ENCODE data around the gene BAZ1A. TPM values are rescaled to one million over a fixed set of nuclear protein-coding genes. Genes with fewer than 3 reads are reported as not detected.

Gene BAZ1A
- total and polyA plus RNA-seq, 7 experiments from 2014 or later: 10.3 to 62.5 (median 49.8) TPM

DNA sequence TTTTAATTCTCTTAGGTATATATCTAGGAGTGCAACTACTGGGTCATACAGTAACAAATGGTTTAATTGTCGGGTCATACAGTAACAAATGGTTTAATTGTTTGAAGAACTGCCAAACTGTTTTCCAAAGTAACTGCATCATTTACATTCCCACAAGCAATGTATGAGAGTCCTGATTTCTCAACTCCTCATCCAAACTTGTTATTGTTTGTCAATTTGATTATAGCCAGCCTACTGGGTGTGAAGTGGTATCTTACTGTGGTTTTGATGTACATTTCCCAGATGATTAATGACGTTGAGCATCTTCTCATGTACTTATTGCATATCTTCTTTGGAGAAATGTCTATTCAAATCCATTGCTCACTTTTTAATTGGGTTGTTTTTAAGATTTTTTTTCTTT lies 93.1 kb downstream of the BAZ1A start:
- ChIA-PET CTCF (no interaction called here), POLR2A (no interaction called here)
- ATAC-seq (no peak), DNase-seq (no peak)
- no peaks in the 10 kb centered on the region for H3K9me3 ChIP-seq (ENCODE audit: control insufficient read depth in 2 of 3, low read length in 3 of 3)
- intact Hi-C loops (cut with micrococcal nuclease): no loop called here
- Mint-ChIP-seq H3K27me3 (no peaks in the 10 kb centered on the region), H3K4me1 (peaks cover 0 to 10% (median 5%) of the 10 kb centered on the region in 7 donors), H3K36me3 (peaks cover 10 to 49% (median 33%) of the 10 kb centered on the region in 5 donors), H3K27ac (peak overlapping the region in 1 of 9 donors; percentile 32), H3K9me3 (peaks cover 0 to 2% (median 0%) of the 10 kb centered on the region in 11 donors), H3K4me3 (no peak overlapping the region)
- H3K27ac ChIP-seq (ENCODE audit: low read depth, low read length): no peak overlapping the region
- H3K27me3 ChIP-seq (ENCODE audit: control insufficient read depth in 2 of 2, insufficient read depth in 2 of 2, low read length in 2 of 2): no peaks in the 10 kb centered on the region
- no peak overlapping the region for H3K4me3 ChIP-seq (ENCODE audit: low read length)
- H3K4me1 ChIP-seq (ENCODE audit: control insufficient read depth in 2 of 2, insufficient read depth in 2 of 2, low read length in 2 of 2): no peaks in the 10 kb centered on the region
- H3K36me3 ChIP-seq (ENCODE audit: control insufficient read depth in 2 of 3, insufficient read depth in 3 of 3, low read length in 3 of 3): peaks cover 0 to 48% (median 7%) of the 10 kb centered on the region in 3 experiments

DNA sequence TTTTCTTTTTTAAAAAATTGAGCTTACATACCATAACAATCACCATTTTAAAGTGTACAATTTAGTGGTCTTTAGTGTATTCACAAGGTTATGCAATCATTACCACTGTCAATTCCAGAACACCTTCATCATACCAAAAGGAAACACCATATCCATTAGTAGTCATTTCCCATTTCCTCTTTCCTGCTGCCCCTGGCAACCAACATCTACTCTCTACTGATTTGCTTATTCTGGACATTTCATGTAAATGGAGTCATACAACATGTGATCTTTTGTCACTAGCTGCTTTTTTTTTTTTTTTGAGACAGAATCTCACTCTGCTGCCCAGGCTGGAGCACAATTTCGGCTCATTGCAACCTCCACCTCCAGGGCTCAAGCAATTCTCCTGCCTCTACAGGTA lies 93.9 kb downstream of the BAZ1A start:
- H3K36me3 ChIP-seq (ENCODE audit: control insufficient read depth in 2 of 3, insufficient read depth in 3 of 3, low read length in 3 of 3): peaks cover 0 to 49% (median 7%) of the 10 kb centered on the region in 3 experiments
- no peak overlapping the region for H3K27ac ChIP-seq (ENCODE audit: low read depth, low read length)
- H3K9me3 ChIP-seq (ENCODE audit: control insufficient read depth in 2 of 3, low read length in 3 of 3): no peaks in the 10 kb centered on the region
- no peaks in the 10 kb centered on the region for H3K27me3 Mint-ChIP-seq
- ChIA-PET CTCF (no interaction called here), POLR2A (no interaction called here)
- H3K4me1 ChIP-seq (ENCODE audit: control insufficient read depth in 2 of 2, insufficient read depth in 2 of 2, low read length in 2 of 2): no peaks in the 10 kb centered on the region
- peaks cover 0 to 2% (median 0%) of the 10 kb centered on the region in 11 donors for H3K9me3 Mint-ChIP-seq
- intact Hi-C loops (cut with micrococcal nuclease): no loop called here
- H3K4me3 ChIP-seq (ENCODE audit: low read length): no peak overlapping the region
- peak overlapping the region in 2 of 9 donors; percentile 22 to 49 for H3K27ac Mint-ChIP-seq
- H3K4me1 Mint-ChIP-seq: peaks cover 0 to 10% (median 5%) of the 10 kb centered on the region in 7 donors
- H3K27me3 ChIP-seq (ENCODE audit: control insufficient read depth in 2 of 2, insufficient read depth in 2 of 2, low read length in 2 of 2): no peaks in the 10 kb centered on the region
- H3K4me3 Mint-ChIP-seq: no peak overlapping the region
- ATAC-seq: peak; percentile 16
- H3K36me3 Mint-ChIP-seq: peaks cover 10 to 52% (median 36%) of the 10 kb centered on the region in 5 donors
- no peak for DNase-seq

DNA sequence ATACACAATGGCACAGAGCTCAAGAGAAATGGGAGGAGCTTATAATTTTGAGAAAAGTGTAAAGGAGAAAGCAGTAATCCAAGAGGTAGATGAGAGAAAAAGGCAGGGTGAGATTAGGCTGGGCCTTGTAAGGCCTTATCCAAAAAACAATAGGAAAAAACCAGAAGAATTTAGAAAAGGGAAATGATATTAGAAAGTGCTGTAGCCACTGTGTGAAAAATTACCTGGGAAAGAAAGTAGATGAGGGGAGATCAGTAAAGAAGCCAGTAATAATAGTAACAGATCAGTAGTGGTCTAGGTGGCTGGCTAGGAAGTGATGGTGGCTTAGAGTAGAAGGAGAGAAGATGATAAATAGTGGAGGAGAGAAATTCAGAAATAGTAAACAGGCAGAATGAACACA lies 94.5 kb downstream of the BAZ1A start:
- intact Hi-C loops (cut with micrococcal nuclease): no loop called here
- DNase-seq (no peak), ATAC-seq (no peak)
- no peak overlapping the region for H3K4me3 Mint-ChIP-seq
- H3K9me3 Mint-ChIP-seq: peaks cover 0 to 2% (median 0%) of the 10 kb centered on the region in 11 donors
- peaks cover 10 to 57% (median 38%) of the 10 kb centered on the region in 5 donors for H3K36me3 Mint-ChIP-seq
- CTCF ChIA-PET: no interaction called here
- POLR2A ChIA-PET: interaction anchor here (0.6 kb wide), 1 partner anchor 325 kb away, joined by 3 read pairs; no protein-coding TSS in a partner anchor
- peaks cover 0 to 9% (median 5%) of the 10 kb centered on the region in 7 donors for H3K4me1 Mint-ChIP-seq
- Histone ChIP-seq H3K27ac (ENCODE audit: low read depth, low read length) (no peak overlapping the region), H3K4me1 (ENCODE audit: control insufficient read depth in 2 of 2, insufficient read depth in 2 of 2, low read length in 2 of 2) (no peaks in the 10 kb centered on the region), H3K27me3 (ENCODE audit: control insufficient read depth in 2 of 2, insufficient read depth in 2 of 2, low read length in 2 of 2) (no peaks in the 10 kb centered on the region), H3K4me3 (ENCODE audit: low read length) (no peak overlapping the region), H3K9me3 (ENCODE audit: control insufficient read depth in 2 of 3, low read length in 3 of 3) (no peaks in the 10 kb centered on the region), H3K36me3 (ENCODE audit: control insufficient read depth in 2 of 3, insufficient read depth in 3 of 3, low read length in 3 of 3) (peaks cover 0 to 51% (median 11%) of the 10 kb centered on the region in 3 experiments)
- H3K27me3 Mint-ChIP-seq: no peaks in the 10 kb centered on the region
- peak overlapping the region in 6 of 9 donors; percentile 17 to 85 (median 52) for H3K27ac Mint-ChIP-seq

DNA sequence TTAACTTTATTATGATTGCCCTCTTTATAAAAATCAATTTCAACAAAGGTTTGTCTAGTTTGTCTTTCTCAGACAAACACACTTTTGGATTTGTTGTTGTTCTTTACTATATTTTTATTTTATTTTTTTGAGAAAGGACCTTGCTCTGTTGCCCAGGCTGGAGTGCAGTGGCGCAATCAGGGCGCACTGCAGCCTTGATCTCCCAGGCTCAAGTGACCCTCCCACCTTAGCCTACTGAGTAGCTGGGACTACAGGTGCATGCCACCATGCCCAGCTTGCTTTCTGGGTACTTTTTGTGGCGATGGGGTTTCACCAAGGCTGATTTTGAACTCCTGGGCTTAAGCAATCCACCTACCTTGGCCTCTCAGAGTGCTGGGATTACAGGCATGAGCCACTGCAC lies 96.4 kb downstream of the BAZ1A start:
- ATAC-seq: no peak
- Mint-ChIP-seq H3K27ac (peak overlapping the region in 2 of 9 donors; percentile 3 to 63), H3K36me3 (peaks cover 10 to 58% (median 42%) of the 10 kb centered on the region in 5 donors), H3K4me1 (peaks cover 0 to 7% (median 6%) of the 10 kb centered on the region in 7 donors), H3K4me3 (no peak overlapping the region), H3K9me3 (peaks cover 0 to 2% (median 0%) of the 10 kb centered on the region in 11 donors), H3K27me3 (no peaks in the 10 kb centered on the region)
- no peak for DNase-seq
- H3K4me1 ChIP-seq (ENCODE audit: control insufficient read depth in 2 of 2, insufficient read depth in 2 of 2, low read length in 2 of 2): no peaks in the 10 kb centered on the region
- no peaks in the 10 kb centered on the region for H3K9me3 ChIP-seq (ENCODE audit: control insufficient read depth in 2 of 3, low read length in 3 of 3)
- POLR2A ChIA-PET: no interaction called here
- H3K27ac ChIP-seq (ENCODE audit: low read depth, low read length): no peak overlapping the region
- no peak overlapping the region for H3K4me3 ChIP-seq (ENCODE audit: low read length)
- no peaks in the 10 kb centered on the region for H3K27me3 ChIP-seq (ENCODE audit: control insufficient read depth in 2 of 2, insufficient read depth in 2 of 2, low read length in 2 of 2)
- CTCF ChIA-PET: no interaction called here
- intact Hi-C loops (cut with micrococcal nuclease): no loop called here
- peaks cover 5 to 56% (median 11%) of the 10 kb centered on the region in 3 experiments for H3K36me3 ChIP-seq (ENCODE audit: control insufficient read depth in 2 of 3, insufficient read depth in 3 of 3, low read length in 3 of 3)

DNA sequence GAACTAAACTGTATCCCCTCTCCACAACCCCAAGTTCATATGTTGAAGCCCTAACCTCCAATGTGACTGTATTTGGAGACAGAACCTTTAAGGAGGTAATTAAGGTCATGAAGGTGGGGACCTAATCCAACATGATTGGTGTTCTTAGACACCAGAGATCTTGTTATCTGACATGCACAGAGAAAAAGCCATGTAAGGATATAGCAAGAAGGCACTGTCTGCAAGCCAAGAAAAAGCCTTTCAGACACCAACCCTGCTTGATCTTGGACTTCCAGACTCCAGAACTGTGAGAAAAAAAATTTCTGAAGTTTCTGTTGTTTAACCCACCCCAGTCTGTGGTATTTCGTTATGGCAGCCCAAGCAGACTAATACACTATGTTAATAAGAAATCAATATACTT lies 98.5 kb downstream of the BAZ1A start:
- DNase-seq: no peak
- no peak overlapping the region for H3K4me3 Mint-ChIP-seq
- peaks cover 0 to 2% (median 0%) of the 10 kb centered on the region in 11 donors for H3K9me3 Mint-ChIP-seq
- H3K4me1 Mint-ChIP-seq: peaks cover 0 to 10% (median 6%) of the 10 kb centered on the region in 7 donors
- POLR2A ChIA-PET: interaction anchor here (0.6 kb wide), 1 partner anchor 163 kb away, joined by 4 read pairs; no protein-coding TSS in a partner anchor
- intact Hi-C loops (cut with micrococcal nuclease): no loop called here
- H3K4me3 ChIP-seq (ENCODE audit: low read length): no peak overlapping the region
- H3K9me3 ChIP-seq (ENCODE audit: control insufficient read depth in 2 of 3, low read length in 3 of 3): no peaks in the 10 kb centered on the region
- H3K27ac Mint-ChIP-seq: peak overlapping the region in 4 of 9 donors; percentile 17 to 68 (median 38)
- CTCF ChIA-PET: interaction anchor here (0.5 kb wide), 1 partner anchor 156 kb away, joined by 3 read pairs; no protein-coding TSS in a partner anchor
- peaks cover 5 to 36% (median 5%) of the 10 kb centered on the region in 3 experiments for H3K36me3 ChIP-seq (ENCODE audit: control insufficient read depth in 2 of 3, insufficient read depth in 3 of 3, low read length in 3 of 3)
- no peaks in the 10 kb centered on the region for H3K27me3 ChIP-seq (ENCODE audit: control insufficient read depth in 2 of 2, insufficient read depth in 2 of 2, low read length in 2 of 2)
- H3K27ac ChIP-seq (ENCODE audit: low read depth, low read length): no peak overlapping the region
- ATAC-seq: no peak
- peaks cover 6 to 50% (median 39%) of the 10 kb centered on the region in 5 donors for H3K36me3 Mint-ChIP-seq
- no peaks in the 10 kb centered on the region for H3K27me3 Mint-ChIP-seq
- no peaks in the 10 kb centered on the region for H3K4me1 ChIP-seq (ENCODE audit: control insufficient read depth in 2 of 2, insufficient read depth in 2 of 2, low read length in 2 of 2)

DNA sequence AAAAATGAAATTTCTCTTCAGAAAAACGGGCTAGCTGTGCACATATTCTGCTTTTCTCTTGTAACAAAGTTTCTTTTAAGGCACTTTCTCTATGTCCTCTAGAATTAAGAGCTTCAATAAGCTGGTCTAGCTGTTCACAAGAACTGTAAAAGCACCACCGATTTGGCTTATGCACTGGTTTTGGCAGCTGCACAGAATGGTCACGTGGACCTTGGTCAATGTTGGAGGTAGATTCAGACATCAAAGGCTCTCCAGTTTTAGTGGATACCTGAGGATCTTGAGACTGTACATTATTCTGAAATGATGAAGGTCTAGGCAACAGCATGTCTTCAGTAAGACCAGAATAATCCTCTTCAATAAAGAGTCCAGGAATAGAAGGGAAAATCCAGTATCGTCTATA lies 99.2 kb downstream of the BAZ1A start:
- H3K4me3 ChIP-seq (ENCODE audit: low read length): no peak overlapping the region
- H3K36me3 ChIP-seq (ENCODE audit: control insufficient read depth in 2 of 3, insufficient read depth in 3 of 3, low read length in 3 of 3): peaks cover 5 to 32% (median 7%) of the 10 kb centered on the region in 3 experiments
- H3K27me3 ChIP-seq (ENCODE audit: control insufficient read depth in 2 of 2, insufficient read depth in 2 of 2, low read length in 2 of 2): no peaks in the 10 kb centered on the region
- Mint-ChIP-seq H3K4me3 (no peak overlapping the region), H3K27ac (peak overlapping the region in 2 of 9 donors; percentile 46 to 61), H3K9me3 (peaks cover 0 to 2% (median 0%) of the 10 kb centered on the region in 11 donors), H3K27me3 (no peaks in the 10 kb centered on the region), H3K4me1 (peaks cover 0 to 10% (median 5%) of the 10 kb centered on the region in 7 donors), H3K36me3 (peaks cover 6 to 47% (median 44%) of the 10 kb centered on the region in 5 donors)
- ATAC-seq (no peak), DNase-seq (no peak)
- intact Hi-C loops (cut with micrococcal nuclease): no loop called here
- ChIA-PET CTCF (no interaction called here), POLR2A (interaction anchor here (0.6 kb wide), 1 partner anchor 162 kb away, joined by 4 read pairs; no protein-coding TSS in a partner anchor)
- H3K4me1 ChIP-seq (ENCODE audit: control insufficient read depth in 2 of 2, insufficient read depth in 2 of 2, low read length in 2 of 2): no peaks in the 10 kb centered on the region
- H3K9me3 ChIP-seq (ENCODE audit: control insufficient read depth in 2 of 3, low read length in 3 of 3): no peaks in the 10 kb centered on the region
- H3K27ac ChIP-seq (ENCODE audit: low read depth, low read length): no peak overlapping the region

DNA sequence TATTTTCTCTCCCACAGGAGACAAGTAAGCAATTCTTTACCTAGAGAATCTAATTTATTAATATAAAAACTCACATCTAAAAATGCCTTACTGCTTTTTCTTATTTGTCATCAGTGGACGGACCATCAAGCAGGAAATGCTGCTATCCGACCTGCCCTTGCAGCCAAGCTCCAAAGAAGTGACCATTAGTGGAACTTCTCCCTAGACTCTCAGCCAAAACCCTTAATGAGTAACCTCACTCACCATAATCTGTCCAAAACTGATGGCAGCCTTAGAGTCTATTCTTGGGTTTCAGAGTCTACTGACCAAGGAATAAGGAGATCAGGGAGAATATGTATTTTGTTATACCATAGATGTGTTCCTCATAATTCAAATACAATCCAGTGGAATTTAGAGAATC lies 99.8 kb downstream of the BAZ1A start:
- H3K27me3 Mint-ChIP-seq: no peaks in the 10 kb centered on the region
- intact Hi-C loops (cut with micrococcal nuclease): no loop called here
- Histone ChIP-seq H3K4me1 (ENCODE audit: control insufficient read depth in 2 of 2, insufficient read depth in 2 of 2, low read length in 2 of 2) (no peaks in the 10 kb centered on the region), H3K9me3 (ENCODE audit: control insufficient read depth in 2 of 3, low read length in 3 of 3) (no peaks in the 10 kb centered on the region), H3K36me3 (ENCODE audit: control insufficient read depth in 2 of 3, insufficient read depth in 3 of 3, low read length in 3 of 3) (peaks cover 5 to 37% (median 9%) of the 10 kb centered on the region in 3 experiments), H3K27me3 (ENCODE audit: control insufficient read depth in 2 of 2, insufficient read depth in 2 of 2, low read length in 2 of 2) (no peaks in the 10 kb centered on the region), H3K27ac (ENCODE audit: low read depth, low read length) (no peak overlapping the region), H3K4me3 (ENCODE audit: low read length) (no peak overlapping the region)
- CTCF ChIA-PET: no interaction called here
- DNase-seq: no peak
- no peaks in the 10 kb centered on the region for H3K9me3 Mint-ChIP-seq
- ATAC-seq: no peak
- peak overlapping the region in 1 of 9 donors; percentile 61 for H3K27ac Mint-ChIP-seq
- POLR2A ChIA-PET: interaction anchor here (0.6 to 0.7 kb wide), 2 partner anchors 24 to 110 kb away, joined by 3 to 5 read pairs; no protein-coding TSS in a partner anchor
- H3K4me1 Mint-ChIP-seq: peaks cover 0 to 5% (median 1%) of the 10 kb centered on the region in 7 donors
- H3K36me3 Mint-ChIP-seq: peaks cover 6 to 45% (median 38%) of the 10 kb centered on the region in 5 donors
- H3K4me3 Mint-ChIP-seq: no peak overlapping the region

Measured in naive thymus-derived CD4-positive, alpha-beta T cell (primary cell).